Caco-2 (cell line): ENCODE measurements around the gene SPECC1. TPM values are rescaled to one million over a fixed set of nuclear protein-coding genes. Genes with fewer than 3 reads are reported as not detected.
"Not testable (repeated sequence)": the region's sequence is repeated elsewhere in the genome, so short reads cannot be mapped to it uniquely, and the experiment has no call there.

Source experiments
- BruUV-seq: library from RNA; stranded (reverse); fragments of 400-500 nt; replicated peaks from 2 replicates; lab custom pipeline; 2021; lab: Mats Ljungman, UMichigan
- CTCF ChIA-PET: fragments of 300-600 bp; sonication (Branson Sonifier 250); formaldehyde crosslinking; loops from one replicate; lab custom pipeline; 2022; ENCODE audit warnings: antibody characterized with exemption; lab: Charles Lee
- POLR2A ChIA-PET: fragments of 300-600 bp; sonication (Branson Sonifier 250); formaldehyde crosslinking; loops from one replicate; lab custom pipeline; 2022; ENCODE audit warnings: antibody characterized with exemption; lab: Charles Lee
- DNase-seq, 2 experiments: peaks; one replicate each; pipeline versions ENCODE4 v3.0.0 to v3.0.0-alpha.2; 2020 to 2022
- H3K27me3 ChIP-seq: replicated peaks from 2 replicates; pipeline ENCODE4 v1.6.0; 2011; ENCODE audit warnings: low read length; ENCODE audit not compliant: control insufficient read depth, insufficient read depth
- H3K36me3 ChIP-seq: 2 replicates; pipeline ENCODE4 v1.5.1; 2011; ENCODE audit warnings: low read length; ENCODE audit not compliant: control insufficient read depth, insufficient read depth
- H3K4me1 ChIP-seq: fragments of 250-450 bp; sonication (Bioruptor Pico); 2 replicates; pipeline ENCODE4 v1.5.1; 2020; ENCODE audit warnings: mild to moderate bottlenecking
- H3K4me3 ChIP-seq: 2 replicates; pipeline ENCODE4 v1.5.1; 2011; ENCODE audit warnings: low read depth, mild to moderate bottlenecking, control low read depth, low read length
- H3K9me3 ChIP-seq: fragments of 250-450 bp; sonication (Bioruptor Pico); 2 replicates; pipeline ENCODE4 v1.5.1; 2020; ENCODE audit warnings: mild to moderate bottlenecking, moderate library complexity
- H3K27ac Mint-ChIP-seq: one replicate; pipeline ENCODE4 v1.8.0; 2022; ENCODE audit warnings: mixed read lengths; ENCODE audit not compliant: unreplicated experiment
- H3K27me3 Mint-ChIP-seq: one replicate; pipeline ENCODE4 v1.8.0; 2022; ENCODE audit warnings: mixed read lengths; ENCODE audit not compliant: insufficient read depth, unreplicated experiment
- H3K36me3 Mint-ChIP-seq: one replicate; pipeline ENCODE4 v1.8.0; 2022; ENCODE audit warnings: mild to moderate bottlenecking, mixed read lengths; ENCODE audit not compliant: insufficient read depth, unreplicated experiment
- H3K4me1 Mint-ChIP-seq: one replicate; pipeline ENCODE4 v1.8.0; 2022; ENCODE audit warnings: low read depth, mixed read lengths; ENCODE audit not compliant: unreplicated experiment
- H3K4me3 Mint-ChIP-seq: one replicate; pipeline ENCODE4 v1.8.0; 2022; ENCODE audit warnings: mild to moderate bottlenecking, moderate library complexity, mixed read lengths; ENCODE audit not compliant: unreplicated experiment
- H3K9me3 Mint-ChIP-seq: one replicate; pipeline ENCODE4 v1.8.0; 2022; ENCODE audit warnings: mixed read lengths; ENCODE audit not compliant: unreplicated experiment
- intact Hi-C: fragments of 100-400 bp; cut with micrococcal nuclease; formaldehyde crosslinking; loops from one replicate; pipeline ENCODE4 v1.10.0; 2022; ENCODE audit not compliant: unreplicated experiment
- total RNA-seq: library from RNA; stranded (reverse); gene quantifications from 2 replicates; pipeline ENCODE4 v1.2.3, GENCODE V29; 2022
- TF ChIP-seq, protein P1 (sequence below), 2 experiments: fragments of 200-600 bp in 1 of 2; IDR thresholded peaks; 1 replicate in 1 of 2; 2 replicates in 1 of 2; pipeline versions ENCODE4 v1.5.1 to v1.8.0; 2011 to 2022; ENCODE audit warnings: antibody characterized with exemption in 1 of 2, control low read depth in 1 of 2, inconsistent platforms in 1 of 2, low read depth in 1 of 2, low read length in 1 of 2, mild to moderate bottlenecking in 1 of 2, moderate library complexity in 1 of 2; ENCODE audit not compliant: insufficient read depth in 1 of 2, severe bottlenecking in 1 of 2, unreplicated experiment in 1 of 2

The SPECC1 gene
- total RNA-seq, 1 experiment from 2014 or later: 123 TPM

- Histone ChIP-seq H3K4me1 (peaks cover 3% of the 10 kb centered on the region; the same call in 1 of the 2 replicates), H3K9me3 (no peaks in the 10 kb centered on the region), H3K27me3 (no peaks in the 10 kb centered on the region), H3K4me3 (no peak overlapping the region), H3K36me3 (no peaks in the 10 kb centered on the region; the same call in 1 of the 2 replicates)
- TF ChIP-seq, protein P1, sequence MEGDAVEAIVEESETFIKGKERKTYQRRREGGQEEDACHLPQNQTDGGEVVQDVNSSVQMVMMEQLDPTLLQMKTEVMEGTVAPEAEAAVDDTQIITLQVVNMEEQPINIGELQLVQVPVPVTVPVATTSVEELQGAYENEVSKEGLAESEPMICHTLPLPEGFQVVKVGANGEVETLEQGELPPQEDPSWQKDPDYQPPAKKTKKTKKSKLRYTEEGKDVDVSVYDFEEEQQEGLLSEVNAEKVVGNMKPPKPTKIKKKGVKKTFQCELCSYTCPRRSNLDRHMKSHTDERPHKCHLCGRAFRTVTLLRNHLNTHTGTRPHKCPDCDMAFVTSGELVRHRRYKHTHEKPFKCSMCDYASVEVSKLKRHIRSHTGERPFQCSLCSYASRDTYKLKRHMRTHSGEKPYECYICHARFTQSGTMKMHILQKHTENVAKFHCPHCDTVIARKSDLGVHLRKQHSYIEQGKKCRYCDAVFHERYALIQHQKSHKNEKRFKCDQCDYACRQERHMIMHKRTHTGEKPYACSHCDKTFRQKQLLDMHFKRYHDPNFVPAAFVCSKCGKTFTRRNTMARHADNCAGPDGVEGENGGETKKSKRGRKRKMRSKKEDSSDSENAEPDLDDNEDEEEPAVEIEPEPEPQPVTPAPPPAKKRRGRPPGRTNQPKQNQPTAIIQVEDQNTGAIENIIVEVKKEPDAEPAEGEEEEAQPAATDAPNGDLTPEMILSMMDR (IDR thresholded peaks at IDR 0.05; ENCODE audit: insufficient read depth in 1 of 2, low read depth in 1 of 2, low read length in 1 of 2, severe bottlenecking in 1 of 2, unreplicated experiment in 1 of 2): no peak
- Mint-ChIP-seq H3K4me3 (no peak overlapping the region), H3K9me3 (no peaks in the 10 kb centered on the region), H3K4me1 (peaks cover 17% of the 10 kb centered on the region), H3K36me3 (peaks cover 46% of the 10 kb centered on the region), H3K27ac (no peak overlapping the region), H3K27me3 (no peaks in the 10 kb centered on the region)
- intact Hi-C loops: no loop called here
- no peak for DNase-seq
- CTCF ChIA-PET: no interaction called here
- POLR2A ChIA-PET: no interaction called here
- no TSS peak for BruUV-seq
Measured at GRCh38 chr17:20159406-20160069, 150.4 kb downstream of the SPECC1 start.

- H3K27ac Mint-ChIP-seq: not testable (repeated sequence)
Measured at GRCh38 chr17:20165516-20165915, 156.4 kb downstream of the SPECC1 start.

GRCh38 chr17:20170085-20170484 lies 160.9 kb downstream of the SPECC1 start:
- Mint-ChIP-seq H3K27me3 (no peaks in the 10 kb centered on the region), H3K4me3 (no peak overlapping the region), H3K27ac (peak overlapping the region; percentile 93), H3K36me3 (peaks cover 28% of the 10 kb centered on the region), H3K9me3 (no peaks in the 10 kb centered on the region), H3K4me1 (peaks cover 52% of the 10 kb centered on the region)
- Histone ChIP-seq H3K4me1 (peaks cover 52% of the 10 kb centered on the region), H3K27me3 (no peaks in the 10 kb centered on the region), H3K9me3 (no peaks in the 10 kb centered on the region), H3K4me3 (no peak overlapping the region), H3K36me3 (no peaks in the 10 kb centered on the region)
- TF ChIP-seq, protein P1 (IDR thresholded peaks at IDR 0.05; ENCODE audit: insufficient read depth in 1 of 2, low read depth in 1 of 2, low read length in 1 of 2, severe bottlenecking in 1 of 2, unreplicated experiment in 1 of 2): no peak
- intact Hi-C loops: no loop called here
- DNase-seq: no peak
- POLR2A ChIA-PET: no interaction called here
- BruUV-seq: no TSS peak
- CTCF ChIA-PET: no interaction called here

More at GRCh38 chr17:20165516-20165915, 156.4 kb downstream of the SPECC1 start:
- H3K4me3 Mint-ChIP-seq, BruUV-seq, H3K4me3 ChIP-seq, H3K27me3 Mint-ChIP-seq, H3K9me3 Mint-ChIP-seq, H3K9me3 ChIP-seq, DNase-seq, CTCF ChIA-PET, POLR2A ChIA-PET, intact Hi-C loops, H3K36me3 ChIP-seq, H3K27me3 ChIP-seq: not testable (repeated sequence)
- Mint-ChIP-seq H3K36me3 (peaks cover 17% of the 10 kb centered on the region), H3K4me1 (peaks cover 13% of the 10 kb centered on the region)
- H3K4me1 ChIP-seq: peaks cover 15% of the 10 kb centered on the region
